Adipocyte (in vitro differentiated cells): ENCODE data around the gene PPP2R2C.

Experiments used
- DNase-seq: peaks from one replicate; pipeline ENCODE4 v3.0.0-alpha.2; 2015; ENCODE audit warnings: low read depth
- H3K27me3 ChIP-seq: replicated peaks from 2 replicates; pipeline ENCODE4 v1.7.0; 2013; ENCODE audit warnings: mild to moderate bottlenecking, low read length, moderate library complexity; ENCODE audit not compliant: control insufficient read depth, insufficient read depth
- H3K36me3 ChIP-seq: 2 replicates; pipeline ENCODE4 v1.7.0; 2013; ENCODE audit warnings: low read length, mild to moderate bottlenecking, moderate library complexity; ENCODE audit not compliant: control insufficient read depth, insufficient read depth, severe bottlenecking
- H3K4me1 ChIP-seq: 2 replicates; pipeline ENCODE4 v1.7.0; 2013; ENCODE audit warnings: mild to moderate bottlenecking, low read length, moderate library complexity; ENCODE audit not compliant: control insufficient read depth, insufficient read depth
- H3K4me3 ChIP-seq: 2 replicates; pipeline ENCODE4 v1.7.0; 2013; ENCODE audit warnings: mild to moderate bottlenecking, low read length, moderate library complexity
- H3K9ac ChIP-seq: 2 replicates; pipeline ENCODE4 v1.7.0; 2013; ENCODE audit warnings: mild to moderate bottlenecking, low read length, moderate library complexity
- H3K9me3 ChIP-seq: 2 replicates; pipeline ENCODE4 v1.7.0; 2013; ENCODE audit warnings: mild to moderate bottlenecking, low read length, moderate library complexity; ENCODE audit not compliant: control insufficient read depth

PPP2R2C gene

GRCh38 chr4:6419452-6420028 is 52.9 kb downstream of the PPP2R2C start:
- no peaks in the 10 kb centered on the region for H3K36me3 ChIP-seq
- DNase-seq = no peak

GRCh38 chr4:6418193-6418755 is 54.1 kb downstream of the PPP2R2C start:
- peaks cover 41% of the 10 kb centered on the region for H3K27me3 ChIP-seq

More at GRCh38 chr4:6419452-6420028, 52.9 kb downstream of the PPP2R2C start:
- Histone ChIP-seq H3K27me3 (peaks cover 36% of the 10 kb centered on the region), H3K9ac (no peak overlapping the region), H3K9me3 (no peaks in the 10 kb centered on the region), H3K4me3 (no peak overlapping the region), H3K4me1 (no peaks in the 10 kb centered on the region)

GRCh38 chr4:6417516-6418050 is 54.8 kb downstream of the PPP2R2C start:
- DNase-seq = no peak
- H3K4me1 ChIP-seq = no peaks in the 10 kb centered on the region
- no peak overlapping the region for H3K4me3 ChIP-seq
- peaks cover 41% of the 10 kb centered on the region for H3K27me3 ChIP-seq
- no peaks in the 10 kb centered on the region for H3K9me3 ChIP-seq
- no peak overlapping the region for H3K9ac ChIP-seq
- H3K36me3 ChIP-seq = no peaks in the 10 kb centered on the region

More at GRCh38 chr4:6418193-6418755, 54.1 kb downstream of the PPP2R2C start:
- no peak overlapping the region for H3K9ac ChIP-seq
- no peak overlapping the region for H3K4me3 ChIP-seq
- no peak for DNase-seq
- no peaks in the 10 kb centered on the region for H3K36me3 ChIP-seq
- H3K4me1 ChIP-seq = no peaks in the 10 kb centered on the region
- no peaks in the 10 kb centered on the region for H3K9me3 ChIP-seq

- Histone ChIP-seq H3K9ac (no peak overlapping the region), H3K4me1 (no peaks in the 10 kb centered on the region), H3K4me3 (no peak overlapping the region), H3K36me3 (no peaks in the 10 kb centered on the region), H3K9me3 (no peaks in the 10 kb centered on the region), H3K27me3 (peaks cover 41% of the 10 kb centered on the region)
- DNase-seq = no peak
Observed at GRCh38 chr4:6416518-6417286, 55.7 kb downstream of the PPP2R2C start.

- Histone ChIP-seq H3K9ac (no peak overlapping the region), H3K36me3 (no peaks in the 10 kb centered on the region), H3K4me1 (no peaks in the 10 kb centered on the region), H3K4me3 (no peak overlapping the region), H3K9me3 (no peaks in the 10 kb centered on the region), H3K27me3 (peaks cover 37% of the 10 kb centered on the region)
- DNase-seq = no peak
Observed at GRCh38 chr4:6415031-6415705, 57.2 kb downstream of the PPP2R2C start.

GRCh38 chr4:6414578-6414977 is 57.8 kb downstream of the PPP2R2C start:
- Histone ChIP-seq H3K27me3 (peaks cover 35% of the 10 kb centered on the region), H3K4me1 (no peaks in the 10 kb centered on the region), H3K4me3 (no peak overlapping the region), H3K36me3 (no peaks in the 10 kb centered on the region), H3K9me3 (no peaks in the 10 kb centered on the region), H3K9ac (no peak overlapping the region)
- DNase-seq = no peak

- no peak for DNase-seq
- no peaks in the 10 kb centered on the region for H3K9me3 ChIP-seq
- H3K4me3 ChIP-seq = no peak overlapping the region
- peaks cover 37% of the 10 kb centered on the region for H3K27me3 ChIP-seq
- no peak overlapping the region for H3K9ac ChIP-seq
- H3K4me1 ChIP-seq = no peaks in the 10 kb centered on the region
- no peaks in the 10 kb centered on the region for H3K36me3 ChIP-seq
Observed at GRCh38 chr4:6410664-6411063, 61.8 kb downstream of the PPP2R2C start.

- Histone ChIP-seq H3K9ac (no peak overlapping the region), H3K4me1 (no peaks in the 10 kb centered on the region), H3K4me3 (no peak overlapping the region), H3K36me3 (no peaks in the 10 kb centered on the region), H3K9me3 (no peaks in the 10 kb centered on the region), H3K27me3 (peaks cover 37% of the 10 kb centered on the region)
- no peak for DNase-seq
Observed at GRCh38 chr4:6410068-6410467, 62.3 kb downstream of the PPP2R2C start.

- Histone ChIP-seq H3K36me3 (no peaks in the 10 kb centered on the region), H3K27me3 (peaks cover 42% of the 10 kb centered on the region), H3K9ac (no peak overlapping the region), H3K4me3 (no peak overlapping the region), H3K4me1 (no peaks in the 10 kb centered on the region), H3K9me3 (no peaks in the 10 kb centered on the region)
- DNase-seq = no peak
Observed at GRCh38 chr4:6409381-6409780, 63.0 kb downstream of the PPP2R2C start.

- H3K9me3 ChIP-seq = no peaks in the 10 kb centered on the region
- H3K4me1 ChIP-seq = peaks cover 2% of the 10 kb centered on the region
- no peaks in the 10 kb centered on the region for H3K36me3 ChIP-seq
- H3K9ac ChIP-seq = no peak overlapping the region
- H3K4me3 ChIP-seq = no peak overlapping the region
- no peak for DNase-seq
- peaks cover 45% of the 10 kb centered on the region for H3K27me3 ChIP-seq
Observed at GRCh38 chr4:6408263-6408662, 64.2 kb downstream of the PPP2R2C start.

GRCh38 chr4:6405397-6405706 is 67.1 kb downstream of the PPP2R2C start:
- peaks cover 70% of the 10 kb centered on the region for H3K27me3 ChIP-seq

More at GRCh38 chr4:6405397-6405706, 67.1 kb downstream of the PPP2R2C start:
- Histone ChIP-seq H3K9ac (no peak overlapping the region), H3K4me3 (no peak overlapping the region), H3K4me1 (peaks cover 5% of the 10 kb centered on the region), H3K9me3 (no peaks in the 10 kb centered on the region), H3K36me3 (no peaks in the 10 kb centered on the region)
- DNase-seq = no peak
